22Rv1 (cell line): ENCODE measurements around the gene NCAM2.

Source experiments
- H3K27ac ChIP-seq: fragments of 450-650 bp; 2 replicates; pipeline ENCODE4 v1.5.1; 2017
- ZFX ChIP-seq: fragments of 450-650 bp; IDR thresholded peaks from 2 replicates; pipeline ENCODE4 v1.6.1; 2017; ENCODE audit warnings: antibody characterized with exemption, borderline replicate concordance
- TF ChIP-seq, protein P1 (sequence below): fragments of 450-650 bp; IDR thresholded peaks from 2 replicates; pipeline ENCODE4 v1.5.1; 2017; ENCODE audit warnings: mild to moderate bottlenecking

NCAM2 gene

DNA sequence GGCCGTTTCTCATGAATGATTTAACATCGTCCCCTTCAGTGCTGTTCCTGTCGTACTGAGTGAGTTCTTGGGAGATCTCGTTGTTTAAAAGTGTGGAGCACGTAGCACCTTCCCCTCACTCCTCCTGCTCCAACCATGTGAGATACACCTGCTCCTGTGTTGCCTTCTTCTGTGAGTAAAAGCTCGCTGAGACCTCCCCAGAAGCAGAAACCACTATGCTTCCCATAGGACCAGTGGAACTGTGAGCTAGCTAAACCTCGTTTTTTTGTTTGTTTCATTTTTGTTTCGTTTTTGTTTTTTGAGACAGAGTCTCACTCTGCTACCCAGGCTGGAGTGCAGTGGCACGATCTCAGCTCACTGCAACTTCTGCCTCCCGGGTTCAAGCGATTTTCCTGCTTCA is 198.6 kb downstream of the NCAM2 start:
- TF ChIP-seq ZFX = no peak
- TF ChIP-seq, protein P1, sequence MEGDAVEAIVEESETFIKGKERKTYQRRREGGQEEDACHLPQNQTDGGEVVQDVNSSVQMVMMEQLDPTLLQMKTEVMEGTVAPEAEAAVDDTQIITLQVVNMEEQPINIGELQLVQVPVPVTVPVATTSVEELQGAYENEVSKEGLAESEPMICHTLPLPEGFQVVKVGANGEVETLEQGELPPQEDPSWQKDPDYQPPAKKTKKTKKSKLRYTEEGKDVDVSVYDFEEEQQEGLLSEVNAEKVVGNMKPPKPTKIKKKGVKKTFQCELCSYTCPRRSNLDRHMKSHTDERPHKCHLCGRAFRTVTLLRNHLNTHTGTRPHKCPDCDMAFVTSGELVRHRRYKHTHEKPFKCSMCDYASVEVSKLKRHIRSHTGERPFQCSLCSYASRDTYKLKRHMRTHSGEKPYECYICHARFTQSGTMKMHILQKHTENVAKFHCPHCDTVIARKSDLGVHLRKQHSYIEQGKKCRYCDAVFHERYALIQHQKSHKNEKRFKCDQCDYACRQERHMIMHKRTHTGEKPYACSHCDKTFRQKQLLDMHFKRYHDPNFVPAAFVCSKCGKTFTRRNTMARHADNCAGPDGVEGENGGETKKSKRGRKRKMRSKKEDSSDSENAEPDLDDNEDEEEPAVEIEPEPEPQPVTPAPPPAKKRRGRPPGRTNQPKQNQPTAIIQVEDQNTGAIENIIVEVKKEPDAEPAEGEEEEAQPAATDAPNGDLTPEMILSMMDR = no peak

DNA sequence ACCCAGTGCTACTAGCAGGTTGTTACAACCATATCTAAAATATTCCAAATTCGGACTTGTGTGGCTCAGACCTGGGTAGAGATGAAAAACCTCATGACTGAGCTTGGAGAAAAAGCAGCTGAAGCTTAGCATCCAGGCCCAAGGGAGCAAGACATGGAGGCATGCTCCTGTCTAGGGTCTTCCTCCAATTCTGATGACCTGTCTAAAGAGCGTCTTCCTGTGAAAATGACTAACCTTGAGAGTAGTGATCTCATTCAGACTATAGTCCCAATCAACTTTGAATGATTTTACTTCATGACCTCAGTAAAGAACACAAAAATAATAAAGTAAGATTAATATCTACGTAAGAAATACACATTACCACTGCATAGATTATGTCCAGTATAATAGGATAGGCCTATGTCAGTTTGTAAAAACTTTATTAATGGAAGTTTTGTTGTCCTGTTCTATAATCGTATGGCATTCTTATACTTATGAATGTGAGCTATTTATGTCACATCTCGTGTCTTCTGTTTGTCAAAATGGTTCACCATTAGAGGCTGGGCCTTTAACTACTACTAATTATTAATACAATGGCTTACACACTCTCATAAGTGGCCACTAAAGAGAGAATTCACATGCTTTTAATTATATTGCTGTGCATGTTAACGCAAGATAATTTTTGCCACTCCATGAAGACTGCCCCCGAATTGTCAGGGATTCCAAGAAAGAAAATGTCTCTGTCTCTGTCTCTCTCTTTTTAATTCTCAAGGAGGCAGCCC is 201.3 kb downstream of the NCAM2 start:
- H3K27ac ChIP-seq = no peak overlapping the region
- TF ChIP-seq ZFX = no peak
- TF ChIP-seq, protein P1 = no peak

More for the DNA sequence above, 198.6 kb downstream of the NCAM2 start:
- H3K27ac ChIP-seq = no peak overlapping the region

DNA sequence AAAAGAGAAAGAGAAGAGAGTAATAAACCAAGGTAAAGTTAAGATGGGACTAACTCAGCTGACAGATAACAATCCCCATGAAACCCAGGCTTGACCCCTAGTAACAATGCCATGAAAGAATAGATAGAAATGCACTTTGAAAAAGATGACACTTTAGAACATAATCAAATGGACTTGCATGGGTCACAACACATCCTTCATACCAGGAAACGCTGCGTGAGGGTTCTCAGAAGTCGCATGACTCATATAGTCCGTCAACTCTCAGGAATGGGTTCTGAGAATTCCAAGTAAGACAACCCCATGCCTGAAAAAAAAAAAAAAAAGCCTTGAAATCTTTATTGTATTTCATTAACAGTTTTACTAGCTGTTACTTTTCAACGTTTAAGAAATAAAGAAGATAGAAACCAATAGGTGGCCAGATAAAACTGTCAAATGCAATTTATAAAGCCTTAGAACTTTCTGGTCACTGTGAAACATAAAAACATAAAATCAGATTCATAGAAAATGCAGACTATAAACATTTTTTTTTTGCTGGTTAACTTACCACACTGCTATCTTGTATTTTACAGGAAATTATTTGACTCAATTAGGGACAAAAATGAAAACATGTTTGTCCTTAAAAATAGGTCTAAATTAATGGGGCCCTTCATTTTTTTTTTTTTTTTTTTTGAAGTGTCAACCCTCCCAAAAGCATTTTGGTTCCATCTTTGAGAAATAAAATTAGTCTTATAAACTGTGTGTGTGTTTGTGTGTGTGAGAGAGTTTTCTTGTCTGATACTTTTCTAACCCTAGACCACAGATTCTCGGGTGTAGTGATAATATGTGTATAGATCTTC is 202.1 kb downstream of the NCAM2 start:
- no peak overlapping the region for H3K27ac ChIP-seq
- TF ChIP-seq, protein P1 = no peak
- TF ChIP-seq ZFX = no peak

DNA sequence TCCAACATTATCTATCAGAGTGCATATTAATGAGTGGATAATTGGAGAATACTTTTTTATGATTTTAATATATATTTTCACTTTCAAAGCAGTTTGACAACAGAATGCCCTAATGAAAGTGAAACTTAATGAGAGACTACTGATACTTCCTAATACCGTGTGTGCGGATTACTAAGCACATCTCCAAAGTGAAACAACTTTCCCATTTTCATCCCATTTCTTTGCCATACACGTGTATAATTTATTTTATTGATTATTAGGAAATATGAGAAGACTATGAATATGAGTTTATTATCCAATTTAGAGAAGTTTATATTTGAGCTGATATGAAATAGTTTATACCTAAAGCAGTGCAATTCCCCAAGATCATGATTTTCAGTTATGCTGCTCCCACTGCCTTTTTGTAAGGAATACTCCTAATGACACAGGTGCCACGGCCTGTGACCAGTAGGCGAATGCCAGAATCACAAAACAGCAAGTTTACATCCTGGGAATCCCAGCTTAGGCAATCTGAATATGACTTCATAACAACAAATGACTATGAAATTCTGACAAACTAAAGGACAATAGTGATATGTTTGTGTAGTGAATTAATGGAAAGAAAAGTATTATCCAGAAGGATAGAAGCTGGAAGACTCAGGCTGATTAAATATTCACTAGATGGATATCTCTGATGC is 202.9 kb downstream of the NCAM2 start:
- TF ChIP-seq, protein P1 = no peak
- no peak for TF ChIP-seq ZFX
- H3K27ac ChIP-seq = no peak overlapping the region

DNA sequence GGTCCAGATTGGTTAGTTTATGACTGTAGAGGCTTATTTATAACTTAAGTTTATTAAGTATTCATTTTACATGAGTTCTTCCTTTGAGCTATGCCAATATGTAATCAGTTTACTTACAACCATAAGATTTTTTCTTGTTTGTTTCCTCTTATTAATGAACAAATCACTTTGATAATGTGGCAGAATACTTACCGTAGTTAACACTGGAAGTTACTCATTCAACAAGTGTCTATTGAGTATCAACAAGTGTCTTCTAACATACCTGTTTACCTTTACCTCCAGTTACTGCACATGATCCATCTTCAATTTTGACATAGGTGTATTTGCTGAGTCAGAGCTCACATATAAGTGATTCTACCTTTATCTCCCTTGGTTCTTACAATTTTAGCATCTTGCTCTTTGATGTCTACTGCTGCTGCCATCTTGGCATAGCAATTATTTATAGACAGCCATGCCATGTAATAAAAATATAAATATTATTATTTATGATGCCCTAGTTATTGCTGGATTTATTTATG is 205.7 kb downstream of the NCAM2 start:
- TF ChIP-seq, protein P1 = no peak
- no peak for TF ChIP-seq ZFX
- no peak overlapping the region for H3K27ac ChIP-seq

DNA sequence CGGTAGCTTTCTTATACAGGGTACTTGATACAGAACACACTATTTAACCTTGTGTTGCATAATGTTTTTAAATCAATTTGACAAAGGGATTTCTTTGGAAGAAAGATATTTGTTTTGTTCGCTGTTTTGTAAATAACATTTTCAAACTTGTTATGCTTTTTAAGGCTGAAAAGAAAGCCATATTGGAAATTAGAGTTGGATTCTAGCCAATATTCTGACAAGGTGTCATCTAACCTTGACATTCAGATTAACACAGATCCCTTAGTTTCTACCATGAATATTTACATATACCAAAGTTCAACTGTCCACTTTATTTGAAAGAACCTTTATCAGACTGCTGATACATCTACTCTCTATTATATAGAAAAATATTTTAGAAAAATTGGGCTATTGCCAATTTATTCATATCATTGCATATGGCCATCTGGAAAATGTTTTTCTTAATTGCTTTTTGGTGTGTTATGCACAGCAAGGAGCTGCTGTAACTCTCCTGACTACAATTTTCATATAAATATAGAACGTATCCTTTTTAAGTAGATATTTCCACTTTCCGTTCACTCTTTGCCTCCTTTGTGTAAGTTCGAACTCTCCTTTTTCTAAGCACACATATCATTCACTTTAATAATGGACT is 206.3 kb downstream of the NCAM2 start:
- H3K27ac ChIP-seq = no peak overlapping the region
- no peak for TF ChIP-seq ZFX
- TF ChIP-seq, protein P1 = no peak
